Measurements from ENCODE around the gene RIT2. TPM values are rescaled to one million over a fixed set of nuclear protein-coding genes. Genes with fewer than 3 reads are reported as not detected.

Gene RIT2
- polyA plus RNA-seq, 1 of the 3 experiments (the other 2 are of a cell fraction) = not detected

DNA sequence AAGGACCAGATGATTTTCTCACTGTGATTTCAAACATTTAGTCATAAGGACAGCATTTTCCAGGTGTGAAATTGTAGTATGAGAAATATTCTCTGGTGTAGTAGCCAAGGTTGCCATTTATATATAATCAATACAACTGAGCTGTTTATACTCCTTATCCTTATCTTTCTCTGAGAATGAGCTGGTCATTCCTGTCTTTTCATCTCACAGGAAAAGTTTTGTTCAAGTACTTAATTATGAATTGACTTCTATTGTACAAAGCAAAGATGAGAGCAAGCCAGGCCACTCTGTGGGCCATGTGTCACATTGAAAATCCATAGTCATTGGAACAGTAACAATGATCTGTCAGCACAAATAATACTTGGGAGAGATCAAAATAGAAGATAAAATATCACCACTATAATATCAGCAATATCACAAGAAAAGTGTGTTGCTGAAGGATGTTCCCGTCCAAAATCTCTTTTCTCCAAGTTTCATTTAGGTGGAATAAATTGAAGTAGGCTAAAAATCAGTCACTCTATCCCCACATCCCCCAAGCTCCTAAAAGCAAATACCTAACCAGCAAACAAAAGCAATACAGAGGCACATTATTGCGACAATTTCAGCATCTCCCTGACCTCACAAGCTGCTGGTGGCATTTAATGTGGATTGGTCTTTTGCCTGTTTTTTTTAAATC lies 2.1 kb downstream of the RIT2 start:
- Histone ChIP-seq H3K9ac (no peak overlapping the region), H3K4me2 (no peak overlapping the region), H2AFZ (ENCODE audit: low read depth) (no peak overlapping the region), H3K27me3 (ENCODE audit: insufficient read depth) (no peaks in the 10 kb centered on the region), H3K79me2 (ENCODE audit: insufficient read depth) (no peaks in the 10 kb centered on the region), H3K36me3 (replicated peaks in 1 of 2; ENCODE audit: control insufficient read depth in 1 of 2, insufficient read depth in 2 of 2, low read length in 1 of 2) (no peaks in the 10 kb centered on the region), H3K4me1 (ENCODE audit: control insufficient read depth in 1 of 2, insufficient read depth in 2 of 2, low read depth in 1 of 2, low read length in 1 of 2) (no peaks in the 10 kb centered on the region; a peak in 2 of 4 replicates), H3K9me3 (no peaks in the 10 kb centered on the region), H3K27ac (ENCODE audit: low read depth in 2 of 2, low read length in 1 of 2) (no peak overlapping the region), H3K9me2 (no peaks in the 10 kb centered on the region), H4K20me1 (ENCODE audit: insufficient read depth) (no peaks in the 10 kb centered on the region), H3K4me3 (ENCODE audit: low read depth in 2 of 2, low read length in 1 of 2) (no peak overlapping the region), H3F3A (replicated peaks; ENCODE audit: insufficient read depth) (no peaks in the 10 kb centered on the region)
- POLR2A ChIA-PET = no interaction called here
- CTCF ChIA-PET = interaction anchor here (1.1 kb wide), 1 partner anchor 517 kb away, joined by 3 read pairs; no protein-coding TSS in a partner anchor
- TF ChIP-seq NRF1 (IDR thresholded peaks at IDR 0.05; ENCODE audit: low read depth, low read length) (no peak), SIN3A (IDR thresholded peaks at IDR 0.05; ENCODE audit: borderline replicate concordance, low read depth, low read length) (no peak), CHD2 (IDR thresholded peaks at IDR 0.05; ENCODE audit: low read length, partially characterized antibody) (no peak), TCF12 (IDR thresholded peaks at IDR 0.05) (no peak), RXRA (IDR thresholded peaks at IDR 0.05; ENCODE audit: borderline replicate concordance, low read depth) (no peak), FOSL2 (IDR thresholded peaks at IDR 0.05; ENCODE audit: borderline replicate concordance, low read depth) (no peak), TEAD4 (IDR thresholded peaks at IDR 0.05; ENCODE audit: borderline replicate concordance, insufficient read depth) (no peak), POLR2AphosphoS5 (IDR thresholded peaks at IDR 0.05; ENCODE audit: low read depth, low read length) (no peak), ELF1 (IDR thresholded peaks at IDR 0.05) (no peak)
- TF ChIP-seq, protein P1, sequence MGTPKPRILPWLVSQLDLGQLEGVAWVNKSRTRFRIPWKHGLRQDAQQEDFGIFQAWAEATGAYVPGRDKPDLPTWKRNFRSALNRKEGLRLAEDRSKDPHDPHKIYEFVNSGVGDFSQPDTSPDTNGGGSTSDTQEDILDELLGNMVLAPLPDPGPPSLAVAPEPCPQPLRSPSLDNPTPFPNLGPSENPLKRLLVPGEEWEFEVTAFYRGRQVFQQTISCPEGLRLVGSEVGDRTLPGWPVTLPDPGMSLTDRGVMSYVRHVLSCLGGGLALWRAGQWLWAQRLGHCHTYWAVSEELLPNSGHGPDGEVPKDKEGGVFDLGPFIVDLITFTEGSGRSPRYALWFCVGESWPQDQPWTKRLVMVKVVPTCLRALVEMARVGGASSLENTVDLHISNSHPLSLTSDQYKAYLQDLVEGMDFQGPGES (IDR thresholded peaks at IDR 0.05; ENCODE audit: low read depth, low read length) = no peak
- TF ChIP-seq, protein P2, sequence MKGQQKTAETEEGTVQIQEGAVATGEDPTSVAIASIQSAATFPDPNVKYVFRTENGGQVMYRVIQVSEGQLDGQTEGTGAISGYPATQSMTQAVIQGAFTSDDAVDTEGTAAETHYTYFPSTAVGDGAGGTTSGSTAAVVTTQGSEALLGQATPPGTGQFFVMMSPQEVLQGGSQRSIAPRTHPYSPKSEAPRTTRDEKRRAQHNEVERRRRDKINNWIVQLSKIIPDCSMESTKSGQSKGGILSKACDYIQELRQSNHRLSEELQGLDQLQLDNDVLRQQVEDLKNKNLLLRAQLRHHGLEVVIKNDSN (IDR thresholded peaks at IDR 0.05; ENCODE audit: borderline replicate concordance, low read depth) = no peak
- 64% methylated on average over 2 of the region's 2 CpGs for WGBS (ENCODE audit: low lambda C conversion rate)
- DNase-seq = no peak

DNA sequence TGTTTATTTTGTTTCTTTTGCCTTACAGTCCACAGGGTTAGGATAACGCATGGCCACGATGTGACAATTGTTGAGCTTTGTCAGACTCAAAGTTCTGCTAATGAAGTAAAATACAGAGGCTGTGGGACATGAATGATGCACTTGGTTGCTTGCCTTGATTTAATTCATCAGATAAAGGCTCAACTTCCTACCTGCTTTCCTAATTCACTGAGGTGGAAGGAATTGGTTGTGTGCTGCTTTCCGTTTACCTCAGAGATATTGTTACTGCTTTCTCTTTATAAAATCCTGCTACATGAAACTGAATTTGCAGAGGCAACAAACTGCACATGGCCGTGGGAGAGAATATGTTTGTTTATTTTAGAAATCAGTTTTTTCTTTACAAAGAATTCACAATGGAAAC lies 6.6 kb downstream of the RIT2 start:
- no peaks in the 10 kb centered on the region for H3K27me3 ChIP-seq (ENCODE audit: insufficient read depth)
- no peak for TF ChIP-seq RFX5 (IDR thresholded peaks at IDR 0.05; ENCODE audit: low read length)
- no peak for TF ChIP-seq RAD21 (IDR thresholded peaks at IDR 0.05; ENCODE audit: low read length)
- TF ChIP-seq YY1 (IDR thresholded peaks at IDR 0.05; ENCODE audit: low read depth) = no peak
- TF ChIP-seq MXI1 (IDR thresholded peaks at IDR 0.05; ENCODE audit: low read depth, low read length) = no peak
- TF ChIP-seq, protein P3, sequence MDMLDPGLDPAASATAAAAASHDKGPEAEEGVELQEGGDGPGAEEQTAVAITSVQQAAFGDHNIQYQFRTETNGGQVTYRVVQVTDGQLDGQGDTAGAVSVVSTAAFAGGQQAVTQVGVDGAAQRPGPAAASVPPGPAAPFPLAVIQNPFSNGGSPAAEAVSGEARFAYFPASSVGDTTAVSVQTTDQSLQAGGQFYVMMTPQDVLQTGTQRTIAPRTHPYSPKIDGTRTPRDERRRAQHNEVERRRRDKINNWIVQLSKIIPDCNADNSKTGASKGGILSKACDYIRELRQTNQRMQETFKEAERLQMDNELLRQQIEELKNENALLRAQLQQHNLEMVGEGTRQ (IDR thresholded peaks at IDR 0.05; ENCODE audit: borderline replicate concordance, low read depth, low read length) = no peak
- no peaks in the 10 kb centered on the region for H3K9me3 ChIP-seq
- H3K4me3 ChIP-seq (ENCODE audit: low read depth in 2 of 2, low read length in 1 of 2) = no peak overlapping the region
- no peaks in the 10 kb centered on the region for H3F3A ChIP-seq (replicated peaks; ENCODE audit: insufficient read depth)
- H3K4me1 ChIP-seq (ENCODE audit: control insufficient read depth in 1 of 2, insufficient read depth in 2 of 2, low read depth in 1 of 2, low read length in 1 of 2) = no peaks in the 10 kb centered on the region; a peak in 1 of 4 replicates
- no peaks in the 10 kb centered on the region for H3K79me2 ChIP-seq (ENCODE audit: insufficient read depth)
- ChIA-PET POLR2A (no interaction called here), CTCF (no interaction called here)
- no peak overlapping the region for H3K27ac ChIP-seq (ENCODE audit: low read depth in 2 of 2, low read length in 1 of 2)
- no peaks in the 10 kb centered on the region for H3K9me2 ChIP-seq
- H3K9ac ChIP-seq = no peak overlapping the region
- H2AFZ ChIP-seq (ENCODE audit: low read depth) = no peak overlapping the region
- no peaks in the 10 kb centered on the region for H4K20me1 ChIP-seq (ENCODE audit: insufficient read depth)
- H3K36me3 ChIP-seq (replicated peaks in 1 of 2; ENCODE audit: control insufficient read depth in 1 of 2, insufficient read depth in 2 of 2, low read length in 1 of 2) = no peaks in the 10 kb centered on the region
- DNase-seq = no peak
- no peak overlapping the region for H3K4me2 ChIP-seq
- WGBS (ENCODE audit: low lambda C conversion rate) = 62% methylated on average over 4 of the region's 4 CpGs
